Ascending aorta (tissue), 2 donors: Measurements from ENCODE around the gene UBE2F. TPM values are rescaled to one million over a fixed set of nuclear protein-coding genes. Genes with fewer than 3 reads are reported as not detected.

Experiments used
- DNase-seq, 2 donors: peaks; one replicate each; pipeline ENCODE4 v3.0.0-alpha.2; 2019; ENCODE audit warnings: low spot score in 2 of 2
- H3K27ac ChIP-seq, 2 donors: fragments of 200-600 bp; sonication (generic); one replicate each; pipeline ENCODE4 v1.5.1; 2016 to 2017; ENCODE audit warnings: mild to moderate bottlenecking in 1 of 2
- H3K27me3 ChIP-seq: fragments of 200-600 bp; sonication (generic); one replicate; pipeline ENCODE4 v1.5.1; 2017
- H3K36me3 ChIP-seq, 2 donors: fragments of 200-600 bp; sonication (generic); one replicate each; pipeline ENCODE4 v1.5.1; 2016
- H3K4me1 ChIP-seq, 2 donors: fragments of 200-600 bp; sonication (generic); one replicate each; pipeline ENCODE4 v1.5.1; 2016 to 2017; ENCODE audit warnings: mild to moderate bottlenecking in 1 of 2
- H3K4me3 ChIP-seq, 2 donors: fragments of 200-600 bp; sonication (generic); one replicate each; pipeline ENCODE4 v1.5.1; 2016 to 2017; ENCODE audit warnings: mild to moderate bottlenecking in 1 of 2
- H3K9me3 ChIP-seq, 2 donors: fragments of 200-600 bp; sonication (generic); one replicate each; pipeline ENCODE4 v1.5.1; 2016
- CTCF ChIP-seq, 3 experiments: fragments of 200-600 bp in 2 of 3; fragments of 450-650 bp in 1 of 3; sonication (generic) in 2 of 3; IDR thresholded peaks; one replicate each; pipeline ENCODE4 v1.5.1; 2016 to 2019; ENCODE audit warnings: antibody characterized with exemption in 3 of 3, mild to moderate bottlenecking in 1 of 3, moderate library complexity in 1 of 3
- intact Hi-C: fragments of 100-400 bp; cut with DNase I; formaldehyde crosslinking; loops from one replicate; pipeline ENCODE4 v1.15.1; 2023
- total RNA-seq: library from RNA; depleted of rRNA; stranded (reverse); fragments of >200 nt; gene quantifications from one replicate; pipeline ENCODE4 v1.1.0, GENCODE V29; 2016

The UBE2F gene
- total RNA-seq, 1 donor from 2014 or later: 50.7 TPM

GRCh38 chr2:238027058-238027457 lies 60.2 kb downstream of the UBE2F start:
- Histone ChIP-seq H3K27ac (no peak overlapping the region), H3K36me3 (peaks cover 26 to 44% of the 10 kb centered on the region in 2 donors), H3K4me1 (no peaks in the 10 kb centered on the region), H3K9me3 (no peaks in the 10 kb centered on the region), H3K4me3 (no peak overlapping the region), H3K27me3 (no peaks in the 10 kb centered on the region)
- DNase-seq: no peak
- intact Hi-C loops: no loop called here
- no peak for TF ChIP-seq CTCF (IDR thresholded peaks at IDR 0.05)

GRCh38 chr2:238027591-238028415 lies 61.0 kb downstream of the UBE2F start:
- Histone ChIP-seq H3K27me3 (no peaks in the 10 kb centered on the region), H3K27ac (no peak overlapping the region), H3K36me3 (peaks cover 32 to 51% of the 10 kb centered on the region in 2 donors), H3K4me1 (no peaks in the 10 kb centered on the region), H3K9me3 (no peaks in the 10 kb centered on the region), H3K4me3 (no peak overlapping the region)
- no peak for TF ChIP-seq CTCF (IDR thresholded peaks at IDR 0.05)
- intact Hi-C loops: no loop called here
- no peak for DNase-seq

GRCh38 chr2:238029853-238030252 lies 63.0 kb downstream of the UBE2F start:
- Histone ChIP-seq H3K27me3 (no peaks in the 10 kb centered on the region), H3K27ac (no peak overlapping the region), H3K4me1 (no peaks in the 10 kb centered on the region), H3K9me3 (no peaks in the 10 kb centered on the region), H3K4me3 (no peak overlapping the region), H3K36me3 (peaks cover 43 to 59% of the 10 kb centered on the region in 2 donors)
- intact Hi-C loops: no loop called here
- no peak for TF ChIP-seq CTCF (IDR thresholded peaks at IDR 0.05)
- no peak for DNase-seq

- intact Hi-C loops: no loop called here
- no peak for DNase-seq
- H3K27ac ChIP-seq: no peak overlapping the region
- peaks cover 50 to 52% of the 10 kb centered on the region in 2 donors for H3K36me3 ChIP-seq
- H3K4me1 ChIP-seq: no peaks in the 10 kb centered on the region
- H3K4me3 ChIP-seq: no peak overlapping the region
- H3K27me3 ChIP-seq: no peaks in the 10 kb centered on the region
- TF ChIP-seq CTCF (IDR thresholded peaks at IDR 0.05): no peak
- no peaks in the 10 kb centered on the region for H3K9me3 ChIP-seq
Measured at GRCh38 chr2:238030422-238031155, 63.8 kb downstream of the UBE2F start.

- H3K9me3 ChIP-seq: no peaks in the 10 kb centered on the region
- TF ChIP-seq CTCF (IDR thresholded peaks at IDR 0.05): no peak
- no peak for DNase-seq
- no peak overlapping the region for H3K27ac ChIP-seq
- intact Hi-C loops: no loop called here
- no peaks in the 10 kb centered on the region for H3K4me1 ChIP-seq
- no peaks in the 10 kb centered on the region for H3K27me3 ChIP-seq
- H3K4me3 ChIP-seq: no peak overlapping the region
- H3K36me3 ChIP-seq: peaks cover 60% of the 10 kb centered on the region in 2 donors
Measured at GRCh38 chr2:238031751-238032150, 64.9 kb downstream of the UBE2F start.
